Measurements from ENCODE around the gene DYNLRB1. TPM values are rescaled to one million over a fixed set of nuclear protein-coding genes. Genes with fewer than 3 reads are reported as not detected.

Gene DYNLRB1
- total RNA-seq (100 to 1,000 TPM; 145 to 404 (median 186) TPM), polyA plus RNA-seq (100 to 1,000 TPM; 433 to 586 (median 473) TPM)
- long read RNA-seq, donor 1, transcript DYNLRB1-202 (4 exons, 675 nt) = major isoform, 103 of 154 reads
- long read RNA-seq, donor 1, partial matches to known transcripts = 50 of 154 reads
- long read RNA-seq, donor 1, other reads (novel, unspliced or antisense) = 0 of 154 reads
- long read RNA-seq, donor 2, transcript DYNLRB1-202 (4 exons, 675 nt) = major isoform, 98 of 122 reads
- long read RNA-seq, donor 2, partial matches to known transcripts = 24 of 122 reads
- long read RNA-seq, donor 2, other reads (novel, unspliced or antisense) = 0 of 122 reads
- long read RNA-seq, donor 3, transcript DYNLRB1-202 (4 exons, 675 nt) = major isoform, 70 of 120 reads
- long read RNA-seq, donor 3, partial matches to known transcripts = 45 of 120 reads
- long read RNA-seq, donor 3, other reads (novel, unspliced or antisense) = 5 of 120 reads
- long read RNA-seq, donor 4, transcript DYNLRB1-202 (4 exons, 675 nt) = major isoform, 95 of 116 reads
- long read RNA-seq, donor 4, partial matches to known transcripts = 5 of 116 reads
- long read RNA-seq, donor 4, other reads (novel, unspliced or antisense) = 16 of 116 reads
- long read RNA-seq, donor 5, transcript DYNLRB1-202 (4 exons, 675 nt) = major isoform, 94 of 115 reads
- long read RNA-seq, donor 5, partial matches to known transcripts = 13 of 115 reads
- long read RNA-seq, donor 5, other reads (novel, unspliced or antisense) = 8 of 115 reads
- long read RNA-seq, donor 6, transcript DYNLRB1-202 (4 exons, 675 nt) = major isoform, 93 of 110 reads
- long read RNA-seq, donor 6, partial matches to known transcripts = 10 of 110 reads
- long read RNA-seq, donor 6, other reads (novel, unspliced or antisense) = 7 of 110 reads
- long read RNA-seq, donor 7, transcript DYNLRB1-202 (4 exons, 675 nt) = major isoform, 56 of 95 reads
- long read RNA-seq, donor 7, partial matches to known transcripts = 34 of 95 reads
- long read RNA-seq, donor 7, other reads (novel, unspliced or antisense) = 5 of 95 reads
- long read RNA-seq, donor 8, transcript DYNLRB1-202 (4 exons, 675 nt) = major isoform, 90 of 112 reads
- long read RNA-seq, donor 8, partial matches to known transcripts = 22 of 112 reads
- long read RNA-seq, donor 8, other reads (novel, unspliced or antisense) = 0 of 112 reads
- long read RNA-seq, donor 9, transcript DYNLRB1-202 (4 exons, 675 nt) = major isoform, 85 of 130 reads
- long read RNA-seq, donor 9, partial matches to known transcripts = 45 of 130 reads
- long read RNA-seq, donor 9, other reads (novel, unspliced or antisense) = 0 of 130 reads
- long read RNA-seq, donor 10, transcript DYNLRB1-202 (4 exons, 675 nt) = major isoform, 33 of 41 reads
- long read RNA-seq, donor 10, partial matches to known transcripts = 8 of 41 reads
- long read RNA-seq, donor 10, other reads (novel, unspliced or antisense) = 0 of 41 reads

- H3K9me3 ChIP-seq (replicated peaks in 1 of 3) = no peaks in the 10 kb centered on the region
- intact Hi-C loops (cut with DNase I) = no loop called here
- 0 to 1% (median 0%) methylated on average over 19 to 59 of the region's 59 CpGs for WGBS, 4 donors
- TF ChIP-seq POLR2A (IDR thresholded peaks at IDR 0.05) (peak; percentile 83 to 95), CTCF (IDR thresholded peaks at IDR 0.05) (no peak)
- peaks cover 12 to 45% of the 10 kb centered on the region in 2 donors for H3K4me1 ChIP-seq (replicated peaks in 1 of 2)
- H3K27ac ChIP-seq = peak within 1 kb of the TSS; percentile 78 to 98 (median 94)
- H3K4me3 ChIP-seq = peak within 1 kb of the TSS; percentile 71 to 90 (median 82)
- H3K36me3 ChIP-seq (replicated peaks in 1 of 2) = peaks cover 0 to 7% of the 10 kb centered on the region in 2 donors
- H3K27me3 ChIP-seq = no peaks in the 10 kb centered on the region
- peak; percentile 97 to 99 (median 99) for DNase-seq
Observed at GRCh38 chr20:34516247-34517113, at the start of gene DYNLRB1. Gene DYNLRB1 (plus strand): TSS chr20:34516422. CDS start chr20:34516459, 37 bp downstream.

- Histone ChIP-seq H3K9me3 (replicated peaks in 1 of 3) (no peaks in the 10 kb centered on the region), H3K27me3 (no peaks in the 10 kb centered on the region), H3K4me3 (no peak overlapping the region), H3K36me3 (replicated peaks in 1 of 2) (peaks cover 0 to 29% of the 10 kb centered on the region in 2 donors), H3K4me1 (replicated peaks in 1 of 2) (peaks cover 0 to 8% of the 10 kb centered on the region in 2 donors), H3K27ac (no peak overlapping the region)
- no peak for DNase-seq
- TF ChIP-seq CTCF (IDR thresholded peaks at IDR 0.05) (no peak), POLR2A (IDR thresholded peaks at IDR 0.05) (no peak)
- intact Hi-C loops (cut with DNase I) = no loop called here
- 10 to 42% (median 36%) methylated on average over 1 of the region's 1 CpG for WGBS, 4 donors
Observed at GRCh38 chr20:34468951-34469350, 47.3 kb upstream of the DYNLRB1 start.

DNA sequence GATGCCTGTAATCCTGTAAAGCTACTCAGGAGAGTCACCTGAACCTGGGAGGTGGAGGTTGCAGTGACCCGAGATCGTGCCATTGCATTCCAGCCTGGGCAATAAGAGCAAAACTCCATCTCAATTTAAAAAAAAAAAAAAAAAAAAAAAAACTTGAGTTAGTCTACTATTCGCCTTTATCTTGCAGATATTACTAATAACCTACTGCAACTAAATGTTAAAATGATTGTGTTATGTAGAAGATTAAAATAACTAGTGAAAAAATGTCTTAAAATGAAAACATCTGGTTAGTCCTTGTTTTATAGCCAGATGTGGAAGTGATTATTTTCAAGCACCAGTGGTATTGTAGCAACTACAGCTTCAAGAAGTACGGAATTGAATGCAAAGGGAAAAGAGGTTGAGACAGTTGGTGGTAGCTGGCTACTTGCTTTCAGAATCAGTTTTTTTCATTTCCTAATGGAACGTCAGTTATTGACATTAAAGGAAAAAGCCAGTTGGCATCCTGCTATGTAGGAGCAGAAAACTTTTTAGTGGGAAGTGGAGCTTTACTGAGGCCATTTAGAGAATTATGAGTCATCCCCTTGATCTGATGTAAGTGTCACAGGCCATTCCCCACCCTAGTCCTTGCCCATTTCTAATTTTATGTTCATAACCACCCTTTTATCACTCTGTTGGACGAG, 43.8 kb upstream of the DYNLRB1 start:
- Histone ChIP-seq H3K27ac (no peak overlapping the region), H3K36me3 (replicated peaks in 1 of 2) (peaks cover 0 to 22% of the 10 kb centered on the region in 2 donors), H3K4me3 (no peak overlapping the region), H3K27me3 (no peaks in the 10 kb centered on the region), H3K9me3 (replicated peaks in 1 of 3) (no peaks in the 10 kb centered on the region), H3K4me1 (replicated peaks in 1 of 2) (peaks cover 0 to 8% of the 10 kb centered on the region in 2 donors)
- no peak for DNase-seq
- TF ChIP-seq CTCF (IDR thresholded peaks at IDR 0.05) (no peak), POLR2A (IDR thresholded peaks at IDR 0.05) (no peak)
- 69 to 76% (median 71%) methylated on average over 6 of the region's 6 CpGs for WGBS, 4 donors
- intact Hi-C loops (cut with DNase I) = loop anchor here in 1 of 2 donors (10.0 kb wide), 1 partner anchor 158 kb away; no protein-coding TSS in a partner anchor
